Right lobe of liver (tissue), 4 donors: ENCODE measurements around the gene AAK1.

Source experiments
- CTCF ChIP-seq, 4 donors: fragments of 200-600 bp in 3 of 4; fragments of 450-650 bp in 1 of 4; IDR thresholded peaks; one replicate each; pipeline versions ENCODE4 v1.5.1 to v1.8.0; 2016 to 2022; ENCODE audit warnings: antibody characterized with exemption in 4 of 4, mild to moderate bottlenecking in 2 of 4
- POLR2A ChIP-seq: fragments of 450-650 bp; IDR thresholded peaks from one replicate; pipeline ENCODE4 v1.6.1; 2017; ENCODE audit warnings: antibody characterized with exemption, mild to moderate bottlenecking
- donor health status: DM: no; HTN: no; CAD: no.
- donor health status: DM: no; HTN: no; CAD: no.
- donor health status: DM: no; HTN: yes; CAD: no.

GRCh38 chr2:69529480-69529879 lies 114.1 kb downstream of the AAK1 start:
- TF ChIP-seq POLR2A, result no peak
- TF ChIP-seq CTCF (IDR thresholded peaks at IDR 0.05), result no peak
